HG03439 (cell line): Measurements from ENCODE around the gene FBXL19.

Source experiments
- ATAC-seq: cut with Tn5 transposase; IDR thresholded peaks from one replicate; pipeline ENCODE4 v1.9.1; 2021; ENCODE audit warnings: mild to moderate bottlenecking, moderate library complexity; ENCODE audit not compliant: unreplicated experiment

FBXL19 gene

DNA sequence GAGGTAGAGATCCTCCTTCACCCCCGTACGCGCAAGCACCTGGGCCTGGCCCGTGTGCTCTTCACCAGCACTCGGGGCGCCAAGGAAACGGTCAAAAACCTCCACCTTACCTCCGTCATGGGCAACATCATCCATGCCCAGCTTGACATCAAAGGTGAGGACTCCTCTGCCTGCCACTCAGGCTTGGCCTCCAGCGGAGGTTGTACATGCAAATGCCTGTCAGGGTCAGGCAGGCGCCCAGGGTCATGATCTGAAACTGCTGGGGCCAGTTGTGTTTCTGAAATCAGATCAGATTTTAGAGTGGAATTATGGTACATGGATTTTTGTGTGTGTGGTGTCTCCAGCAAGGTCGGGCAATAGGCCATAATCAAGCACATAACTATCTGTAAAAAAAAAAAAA, 38.0 kb downstream of the FBXL19 start:
- no peak for ATAC-seq

DNA sequence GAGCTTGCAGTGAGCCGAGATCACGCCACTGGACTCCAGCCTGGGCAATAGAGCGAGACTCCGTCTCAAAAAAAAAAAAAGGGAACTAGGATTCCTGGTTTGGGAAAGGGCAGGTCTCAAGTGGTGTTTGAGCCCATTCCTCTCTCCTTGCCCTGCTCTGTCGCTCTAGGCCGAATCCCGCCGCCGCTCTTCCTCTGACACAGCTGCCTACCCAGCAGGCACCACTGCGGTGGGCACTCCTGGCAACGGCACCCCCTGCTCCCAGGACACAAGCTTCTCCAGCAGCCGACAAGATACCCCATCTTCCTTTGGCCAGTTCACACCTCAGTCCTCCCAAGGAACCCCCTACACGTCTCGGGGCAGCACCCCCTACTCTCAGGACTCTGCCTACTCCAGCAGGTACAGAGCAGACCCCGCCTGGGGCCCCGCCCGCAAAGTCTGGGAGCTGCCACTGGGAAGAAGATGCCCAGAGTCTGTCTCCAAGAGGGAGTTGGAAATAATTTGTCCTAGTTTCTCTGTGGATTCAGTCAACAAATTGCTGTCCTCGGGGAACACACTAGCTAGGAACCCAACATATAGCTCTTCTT, 40.6 kb downstream of the FBXL19 start:
- ATAC-seq, result no peak

DNA sequence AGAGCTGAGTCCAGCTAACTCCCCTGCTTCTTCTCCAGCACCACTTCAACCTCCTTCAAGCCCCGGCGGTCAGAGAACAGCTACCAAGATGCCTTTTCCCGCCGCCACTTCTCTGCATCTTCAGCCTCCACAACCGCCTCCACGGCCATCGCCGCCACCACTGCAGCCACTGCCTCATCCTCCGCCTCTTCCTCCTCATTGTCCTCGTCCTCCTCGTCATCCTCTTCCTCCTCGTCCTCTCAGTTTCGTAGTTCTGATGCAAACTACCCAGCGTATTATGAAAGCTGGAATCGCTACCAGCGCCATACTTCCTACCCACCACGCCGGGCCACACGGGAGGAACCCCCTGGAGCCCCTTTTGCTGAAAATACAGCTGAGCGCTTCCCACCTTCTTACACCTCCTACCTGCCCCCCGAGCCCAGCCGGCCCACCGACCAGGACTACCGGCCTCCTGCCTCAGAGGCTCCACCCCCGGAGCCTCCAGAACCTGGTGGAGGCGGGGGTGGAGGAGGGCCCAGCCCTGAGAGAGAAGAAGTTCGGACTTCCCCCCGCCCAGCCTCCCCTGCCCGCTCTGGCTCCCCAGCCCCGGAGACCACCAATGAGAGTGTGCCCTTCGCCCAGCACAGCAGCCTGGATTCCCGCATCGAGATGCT, 41.3 kb downstream of the FBXL19 start:
- no peak for ATAC-seq

DNA sequence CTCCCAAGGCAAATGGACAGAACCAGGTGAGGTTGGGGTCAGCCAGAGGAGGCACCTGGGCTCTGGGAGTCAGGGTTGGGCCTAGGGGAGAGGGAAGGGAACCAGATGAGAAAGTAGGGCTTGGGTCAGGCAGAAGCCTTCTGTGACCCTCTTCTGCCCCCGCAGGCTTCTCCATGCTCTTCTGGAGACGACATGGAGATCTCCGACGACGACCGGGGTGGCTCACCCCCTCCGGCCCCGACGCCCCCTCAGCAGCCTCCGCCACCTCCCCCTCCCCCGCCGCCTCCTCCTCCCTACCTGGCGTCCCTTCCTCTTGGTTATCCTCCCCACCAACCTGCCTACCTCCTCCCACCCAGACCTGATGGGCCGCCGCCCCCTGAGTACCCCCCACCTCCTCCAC, 42.1 kb downstream of the FBXL19 start:
- no peak for ATAC-seq

DNA sequence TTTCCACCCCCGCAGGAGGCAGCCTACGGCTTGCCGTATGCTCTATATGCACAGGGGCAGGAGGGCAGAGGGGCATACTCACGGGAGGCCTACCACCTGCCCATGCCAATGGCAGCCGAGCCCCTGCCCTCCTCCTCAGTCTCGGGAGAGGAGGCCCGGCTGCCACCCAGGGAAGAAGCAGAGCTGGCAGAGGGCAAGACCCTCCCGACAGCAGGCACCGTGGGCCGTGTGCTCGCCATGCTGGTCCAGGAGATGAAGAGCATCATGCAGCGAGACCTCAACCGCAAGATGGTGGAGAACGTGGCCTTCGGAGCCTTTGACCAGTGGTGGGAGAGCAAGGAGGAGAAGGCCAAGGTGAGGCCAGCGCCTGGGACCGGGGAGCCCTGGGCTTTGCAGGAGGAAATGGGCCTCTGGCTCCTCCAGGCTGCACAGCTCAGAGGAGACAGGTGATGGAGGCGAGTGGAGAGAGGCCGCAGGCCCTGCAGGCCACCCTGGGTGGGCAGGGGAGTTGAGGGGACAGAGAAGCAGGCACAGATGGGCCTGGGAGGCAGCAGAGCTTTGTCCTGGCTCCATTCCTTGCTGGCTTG, 42.8 kb downstream of the FBXL19 start:
- no peak for ATAC-seq

DNA sequence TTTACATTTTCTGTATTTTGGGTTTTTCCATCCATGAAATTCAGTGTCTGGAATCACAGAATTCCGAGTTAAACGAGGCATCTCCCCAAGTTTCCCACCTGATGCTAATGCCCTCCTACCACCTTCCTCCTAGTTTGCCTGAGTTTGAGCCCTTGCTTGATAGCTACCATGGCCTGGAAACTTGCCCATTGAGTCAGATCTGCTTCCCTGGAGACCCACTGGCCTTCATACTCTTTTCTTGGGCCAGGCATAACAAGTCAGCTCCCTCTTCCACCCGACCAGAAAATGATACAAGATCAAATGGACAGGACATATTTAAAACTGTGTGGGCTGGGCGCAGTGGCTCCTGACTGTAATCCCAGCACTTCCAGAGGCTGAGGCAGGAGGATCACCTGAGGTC, 44.4 kb downstream of the FBXL19 start:
- no peak for ATAC-seq

DNA sequence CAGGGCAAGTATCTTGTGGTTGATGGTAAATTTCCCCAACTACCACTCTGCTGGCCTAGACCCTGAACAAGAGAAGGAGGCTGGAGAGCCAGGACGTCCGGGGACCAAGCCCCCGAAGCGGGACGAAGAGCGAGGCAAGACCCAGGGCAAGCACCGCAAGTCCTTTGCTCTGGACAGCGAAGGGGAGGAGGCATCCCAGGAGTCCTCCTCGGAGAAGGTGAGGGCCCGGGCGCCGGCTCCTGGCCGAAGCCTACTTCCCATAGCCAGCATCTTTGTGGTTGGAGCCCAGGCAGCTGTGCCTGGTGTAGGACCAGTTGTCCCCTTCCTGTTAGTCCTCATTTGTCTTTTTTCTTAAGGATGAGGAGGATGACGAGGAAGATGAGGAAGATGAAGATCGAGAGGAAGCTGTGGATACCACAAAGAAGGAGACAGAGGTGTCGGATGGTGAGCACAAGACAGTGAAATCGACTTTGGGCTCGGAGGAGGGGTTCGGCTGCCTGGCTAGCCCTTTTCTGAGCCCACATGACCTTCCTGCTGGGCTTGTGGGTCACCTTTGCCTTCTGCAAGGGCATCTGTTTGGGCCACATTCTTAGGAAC, 46.0 kb downstream of the FBXL19 start:
- ATAC-seq, result no peak

DNA sequence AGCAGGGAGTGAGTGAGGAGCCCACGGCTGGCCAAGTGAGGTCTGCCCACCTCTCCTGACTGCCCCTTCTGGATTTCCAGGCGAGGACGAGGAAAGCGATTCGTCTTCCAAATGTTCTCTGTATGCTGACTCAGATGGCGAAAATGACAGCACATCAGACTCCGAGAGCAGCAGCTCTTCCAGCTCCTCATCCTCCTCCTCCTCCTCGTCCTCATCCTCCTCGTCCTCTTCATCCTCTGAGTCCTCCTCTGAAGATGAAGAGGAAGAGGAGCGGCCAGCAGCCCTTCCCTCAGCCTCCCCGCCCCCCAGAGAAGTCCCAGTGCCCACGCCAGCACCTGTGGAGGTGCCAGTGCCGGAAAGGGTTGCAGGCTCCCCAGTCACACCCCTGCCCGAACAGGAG, 47.9 kb downstream of the FBXL19 start:
- ATAC-seq, result no peak

DNA sequence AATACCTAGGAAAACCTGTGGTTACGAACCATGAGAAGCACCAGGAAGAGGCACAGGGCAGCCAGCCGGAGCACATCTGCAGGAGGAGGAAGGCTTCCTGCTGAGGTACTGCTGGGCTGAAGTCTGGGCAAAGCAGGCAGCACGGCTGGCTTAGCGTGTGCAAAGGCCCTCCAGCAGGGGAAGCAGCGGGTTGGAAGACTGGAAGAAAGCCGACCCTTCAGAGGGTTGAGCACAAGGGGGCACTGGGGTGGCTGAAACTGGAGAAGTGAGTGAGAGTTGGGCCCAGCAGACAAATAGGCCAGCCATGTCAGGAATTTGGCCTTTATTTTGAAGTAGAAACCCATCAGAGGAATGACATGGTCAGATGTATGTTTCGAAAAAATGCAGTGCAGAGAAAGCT, 49.5 kb downstream of the FBXL19 start:
- ATAC-seq, result no peak

DNA sequence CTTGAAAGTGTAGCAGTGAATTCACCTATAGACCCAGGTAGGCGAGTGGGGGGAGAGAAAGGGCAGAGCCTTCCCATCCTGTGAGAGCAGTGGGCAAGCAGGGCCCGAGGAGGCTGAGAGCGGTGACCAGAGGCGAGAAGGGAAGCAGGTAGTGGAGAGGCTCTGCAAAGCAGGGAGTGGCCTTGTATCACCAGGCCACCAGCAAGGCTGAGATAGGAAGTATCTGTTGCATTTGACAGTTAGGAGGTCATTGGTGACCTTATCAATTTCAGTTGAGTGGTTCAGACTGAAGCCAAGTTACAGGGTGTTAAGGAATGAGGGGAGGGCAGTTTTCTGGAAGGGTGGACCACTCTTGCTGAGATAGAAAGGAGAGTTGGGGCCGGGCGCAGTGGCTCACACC, 51.0 kb downstream of the FBXL19 start:
- ATAC-seq, result no peak

DNA sequence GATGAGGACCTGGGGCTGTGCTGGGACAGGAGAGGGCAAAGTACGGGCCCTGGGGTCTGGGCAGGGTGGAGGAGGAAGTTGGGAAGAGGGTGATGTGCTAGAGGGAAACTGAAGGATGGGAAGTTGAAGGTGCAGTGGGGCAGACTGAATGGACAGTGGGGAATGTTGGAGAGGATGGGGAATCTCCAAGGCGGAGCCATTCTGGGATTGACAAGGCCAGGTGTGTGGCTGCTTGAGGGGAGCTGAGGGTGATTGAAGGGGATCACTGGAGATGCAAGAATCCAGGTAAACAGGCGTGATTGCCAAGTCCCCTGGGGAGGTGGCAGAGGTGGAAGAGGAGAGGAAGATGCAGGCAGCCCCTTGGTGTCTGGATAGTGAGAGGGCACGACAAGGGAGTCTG, 53.1 kb downstream of the FBXL19 start:
- no peak for ATAC-seq

DNA sequence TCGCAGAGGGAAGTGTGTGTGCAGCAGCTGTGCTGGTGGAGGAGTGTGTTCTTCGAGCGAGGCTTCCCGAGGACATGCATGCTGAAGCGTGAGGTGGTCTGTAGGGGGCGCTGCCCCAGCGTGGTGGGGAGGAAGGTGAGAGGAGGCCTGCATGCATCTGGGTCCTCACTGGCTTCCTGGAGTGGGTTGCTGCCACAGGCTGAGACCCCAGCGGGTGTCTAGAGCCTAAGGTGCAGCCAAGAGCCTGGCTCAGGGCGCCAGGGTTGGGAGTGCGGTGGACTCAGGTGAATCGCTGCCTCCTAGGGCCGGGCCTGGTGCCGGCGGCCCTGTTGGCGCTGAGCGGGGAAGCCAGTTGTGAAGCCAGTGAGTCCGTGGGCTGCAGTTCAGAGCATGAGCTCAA, 54.1 kb downstream of the FBXL19 start:
- no peak for ATAC-seq

DNA sequence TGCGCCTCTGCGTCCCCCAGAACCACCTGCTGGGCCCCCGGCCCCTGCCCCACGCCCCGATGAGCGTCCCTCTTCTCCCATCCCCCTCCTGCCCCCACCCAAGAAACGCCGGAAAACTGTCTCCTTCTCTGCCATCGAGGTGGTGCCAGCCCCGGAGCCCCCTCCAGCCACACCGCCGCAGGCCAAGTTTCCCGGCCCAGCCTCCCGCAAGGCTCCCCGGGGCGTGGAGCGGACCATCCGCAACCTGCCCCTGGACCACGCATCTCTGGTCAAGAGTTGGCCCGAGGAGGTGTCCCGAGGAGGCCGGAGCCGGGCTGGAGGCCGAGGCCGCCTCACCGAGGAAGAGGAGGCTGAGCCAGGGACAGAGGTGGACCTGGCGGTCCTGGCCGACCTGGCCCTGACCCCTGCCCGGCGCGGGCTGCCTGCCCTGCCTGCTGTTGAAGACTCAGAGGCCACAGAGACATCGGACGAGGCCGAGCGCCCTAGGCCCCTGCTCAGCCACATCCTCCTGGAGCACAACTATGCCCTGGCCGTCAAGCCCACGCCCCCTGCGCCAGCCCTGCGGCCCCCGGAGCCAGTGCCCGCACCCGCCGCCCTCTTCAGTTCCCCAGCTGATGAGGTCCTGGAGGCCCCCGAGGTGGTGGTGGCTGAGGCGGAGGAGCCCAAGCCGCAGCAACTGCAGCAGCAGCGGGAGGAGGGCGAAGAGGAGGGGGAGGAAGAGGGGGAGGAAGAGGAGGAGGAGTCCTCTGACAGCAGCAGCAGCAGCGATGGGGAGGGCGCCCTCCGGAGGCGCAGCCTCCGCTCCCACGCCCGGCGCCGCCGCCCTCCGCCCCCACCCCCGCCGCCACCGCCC, 56.0 kb downstream of the FBXL19 start:
- no peak for ATAC-seq

DNA sequence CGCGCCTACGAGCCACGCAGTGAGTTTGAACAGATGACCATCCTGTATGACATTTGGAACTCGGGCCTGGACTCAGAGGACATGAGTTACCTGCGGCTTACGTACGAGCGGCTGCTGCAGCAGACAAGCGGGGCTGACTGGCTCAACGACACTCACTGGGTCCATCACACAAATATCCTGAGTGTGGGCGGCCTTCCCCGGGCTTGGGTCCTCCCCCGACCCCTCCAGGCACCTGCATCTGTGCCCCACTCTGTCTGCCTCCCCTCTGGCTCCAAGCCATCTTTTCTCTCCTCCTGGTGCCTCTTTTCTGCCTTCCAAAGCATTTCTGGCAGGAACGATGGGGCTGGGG, 56.6 kb downstream of the FBXL19 start:
- ATAC-seq, result no peak

DNA sequence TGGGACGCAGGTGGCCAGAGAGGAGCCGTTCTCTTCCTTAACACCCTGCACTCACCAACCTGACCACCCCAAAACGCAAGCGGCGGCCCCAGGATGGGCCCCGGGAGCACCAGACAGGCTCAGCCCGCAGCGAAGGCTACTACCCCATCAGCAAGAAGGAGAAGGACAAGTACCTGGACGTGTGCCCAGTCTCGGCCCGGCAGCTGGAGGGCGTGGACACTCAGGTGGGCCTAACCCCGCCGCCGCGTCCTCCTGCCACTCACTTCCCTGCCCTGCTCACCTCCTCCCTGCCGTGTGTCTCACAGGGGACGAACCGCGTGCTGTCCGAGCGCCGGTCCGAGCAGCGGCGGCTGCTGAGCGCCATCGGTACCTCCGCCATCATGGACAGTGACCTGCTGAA, 57.1 kb downstream of the FBXL19 start:
- no peak for ATAC-seq

DNA sequence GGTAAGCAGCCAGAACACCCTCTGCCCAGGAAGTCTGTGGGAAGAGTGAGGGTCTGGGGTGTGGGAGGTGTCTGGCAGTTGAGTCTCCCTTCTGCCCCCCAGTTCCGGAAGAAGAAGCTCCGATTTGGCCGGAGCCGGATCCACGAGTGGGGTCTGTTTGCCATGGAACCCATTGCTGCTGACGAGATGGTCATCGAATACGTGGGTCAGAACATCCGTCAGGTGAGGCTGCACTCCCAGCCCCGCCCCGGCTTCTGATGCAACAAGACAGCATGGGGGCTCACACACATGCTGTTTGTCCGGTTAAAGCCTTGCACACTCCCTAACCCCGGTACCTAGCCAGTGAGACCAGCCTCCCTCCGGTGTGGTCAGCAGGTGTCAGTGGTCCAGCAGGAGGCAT, 57.6 kb downstream of the FBXL19 start:
- no peak for ATAC-seq

DNA sequence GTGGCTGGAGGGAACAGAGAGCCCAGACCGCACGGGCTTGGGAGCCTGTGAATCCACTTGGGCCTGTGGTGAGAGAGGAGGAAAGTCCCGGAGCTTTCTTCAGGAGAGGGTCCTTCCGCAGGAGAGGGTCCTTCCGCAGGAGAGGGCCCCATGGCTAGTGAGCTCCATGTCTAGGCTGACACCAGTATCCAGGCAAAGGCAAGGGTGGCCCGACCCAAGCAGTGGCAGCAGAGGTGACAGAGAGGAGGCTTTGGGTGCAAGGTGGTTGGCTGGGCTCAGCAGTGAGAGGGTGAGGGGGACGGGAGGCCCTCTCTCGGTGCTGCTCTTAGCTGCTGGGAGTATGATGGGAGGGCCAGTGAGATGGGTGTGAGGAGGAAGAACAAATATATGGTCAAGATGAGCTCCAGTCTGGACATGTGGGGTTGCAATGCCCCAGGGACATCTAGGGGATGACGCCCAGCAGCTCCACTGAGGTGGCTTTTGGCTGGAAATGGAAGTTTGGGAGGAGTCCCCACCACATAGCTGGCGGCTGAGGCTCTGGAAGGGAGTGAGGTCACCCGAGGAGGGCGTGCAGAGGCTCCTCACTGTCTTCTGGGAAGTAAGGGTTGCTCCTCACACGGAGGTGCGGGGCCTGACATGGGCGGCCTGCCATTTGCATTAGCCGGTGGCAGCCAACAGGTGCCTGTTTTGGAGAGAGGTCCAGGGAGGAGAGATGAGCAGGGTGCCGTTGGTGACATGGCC, 59.3 kb downstream of the FBXL19 start:
- ATAC-seq, result no peak

DNA sequence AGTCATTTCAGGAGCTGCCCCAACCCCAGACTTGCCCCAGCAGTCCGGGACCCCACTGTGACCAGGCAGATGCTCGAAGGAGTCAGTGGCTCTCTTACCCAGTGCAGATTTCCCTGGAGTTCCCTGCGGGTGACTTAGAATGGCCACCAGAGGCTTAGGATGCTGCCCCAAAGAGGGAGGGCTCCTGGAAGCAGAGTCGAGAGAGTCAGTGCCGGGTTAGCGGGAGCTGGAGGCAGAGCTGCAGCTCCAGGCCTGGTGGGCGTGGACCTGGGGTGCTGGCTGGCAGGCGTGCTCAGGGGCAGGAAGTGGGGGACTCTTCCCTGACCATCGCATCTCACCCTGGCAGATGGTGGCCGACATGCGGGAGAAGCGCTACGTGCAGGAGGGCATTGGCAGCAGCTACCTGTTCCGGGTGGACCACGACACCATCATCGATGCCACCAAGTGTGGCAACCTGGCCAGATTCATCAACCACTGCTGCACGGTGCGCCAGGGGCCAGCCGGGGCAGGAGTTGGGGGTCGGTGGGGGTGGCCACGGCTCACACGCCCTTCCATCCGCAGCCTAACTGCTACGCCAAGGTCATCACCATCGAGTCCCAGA, 60.0 kb downstream of the FBXL19 start:
- no peak for ATAC-seq

DNA sequence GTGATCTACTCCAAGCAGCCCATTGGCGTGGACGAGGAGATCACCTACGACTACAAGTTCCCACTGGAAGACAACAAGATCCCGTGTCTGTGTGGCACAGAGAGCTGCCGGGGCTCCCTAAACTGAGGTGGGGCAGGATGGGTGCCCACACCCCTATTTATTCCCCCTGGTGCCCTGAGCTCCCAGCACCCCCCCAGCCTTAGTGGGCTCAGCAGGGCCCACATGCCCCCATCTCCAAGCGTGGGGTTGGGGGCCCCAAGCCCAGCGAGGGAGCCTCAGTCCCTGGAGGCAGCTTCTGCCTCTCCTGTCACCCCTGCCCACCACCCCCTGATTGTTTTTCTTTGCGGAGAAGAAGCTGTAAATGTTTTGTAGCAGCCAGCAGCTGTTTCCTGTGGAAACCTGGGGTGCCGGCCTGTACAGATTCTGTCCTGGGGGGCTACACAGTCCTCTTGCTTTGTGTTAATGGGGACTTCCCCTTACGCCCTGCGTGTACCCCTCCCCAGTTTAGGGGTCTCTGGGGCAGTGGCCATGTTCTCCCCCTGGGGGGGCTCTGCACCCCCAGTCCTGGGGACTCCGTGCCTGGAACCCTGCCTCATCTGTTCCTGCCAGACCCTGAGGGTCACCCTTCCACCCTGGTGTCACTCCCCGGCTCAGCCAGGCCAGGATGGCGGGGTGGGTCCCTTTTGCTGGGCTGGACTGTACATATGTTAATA, 60.7 kb downstream of the FBXL19 start:
- ATAC-seq, result no peak
